ENCODE measurements around the gene EPB41L4B. TPM values are rescaled to one million over a fixed set of nuclear protein-coding genes. Genes with fewer than 3 reads are reported as not detected.

The EPB41L4B gene
- total RNA-seq, 4 donors from 2014 or later, result under 0.01 to 3.9 (median 1.5) TPM

DNA sequence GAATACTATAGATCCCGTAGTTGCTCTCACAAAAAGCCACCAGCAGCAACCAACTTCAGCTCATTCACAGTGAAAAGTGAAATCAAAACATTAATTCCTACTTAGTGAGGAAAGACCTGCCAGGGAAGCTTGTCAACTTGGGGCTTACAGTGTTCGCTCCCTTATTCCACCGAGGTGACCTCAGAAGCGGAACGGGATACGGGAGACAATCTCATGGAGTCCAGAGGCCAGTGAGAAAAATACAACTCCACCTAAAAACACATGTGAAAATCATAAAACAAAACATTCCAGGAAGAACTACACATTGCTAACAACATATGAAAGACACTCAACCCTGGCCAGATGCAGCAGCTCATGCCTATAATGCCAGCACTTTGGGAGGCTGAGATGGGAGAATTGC lies 11.6 kb downstream of the EPB41L4B start:
- intact Hi-C loops (cut with DNase I; ENCODE audit: low total_unique reads), result no loop called here
- no peak for DNase-seq
- Histone ChIP-seq H3K4me3 (no peak overlapping the region), H3K4me1 (no peaks in the 10 kb centered on the region), H3K9me3 (no peaks in the 10 kb centered on the region), H3K27me3 (no peaks in the 10 kb centered on the region), H3K27ac (no peak overlapping the region), H3K36me3 (no peaks in the 10 kb centered on the region)
- TF ChIP-seq, protein P1, sequence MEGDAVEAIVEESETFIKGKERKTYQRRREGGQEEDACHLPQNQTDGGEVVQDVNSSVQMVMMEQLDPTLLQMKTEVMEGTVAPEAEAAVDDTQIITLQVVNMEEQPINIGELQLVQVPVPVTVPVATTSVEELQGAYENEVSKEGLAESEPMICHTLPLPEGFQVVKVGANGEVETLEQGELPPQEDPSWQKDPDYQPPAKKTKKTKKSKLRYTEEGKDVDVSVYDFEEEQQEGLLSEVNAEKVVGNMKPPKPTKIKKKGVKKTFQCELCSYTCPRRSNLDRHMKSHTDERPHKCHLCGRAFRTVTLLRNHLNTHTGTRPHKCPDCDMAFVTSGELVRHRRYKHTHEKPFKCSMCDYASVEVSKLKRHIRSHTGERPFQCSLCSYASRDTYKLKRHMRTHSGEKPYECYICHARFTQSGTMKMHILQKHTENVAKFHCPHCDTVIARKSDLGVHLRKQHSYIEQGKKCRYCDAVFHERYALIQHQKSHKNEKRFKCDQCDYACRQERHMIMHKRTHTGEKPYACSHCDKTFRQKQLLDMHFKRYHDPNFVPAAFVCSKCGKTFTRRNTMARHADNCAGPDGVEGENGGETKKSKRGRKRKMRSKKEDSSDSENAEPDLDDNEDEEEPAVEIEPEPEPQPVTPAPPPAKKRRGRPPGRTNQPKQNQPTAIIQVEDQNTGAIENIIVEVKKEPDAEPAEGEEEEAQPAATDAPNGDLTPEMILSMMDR (IDR thresholded peaks at IDR 0.05), result no peak
- no peak for TF ChIP-seq POLR2A (IDR thresholded peaks at IDR 0.05)

DNA sequence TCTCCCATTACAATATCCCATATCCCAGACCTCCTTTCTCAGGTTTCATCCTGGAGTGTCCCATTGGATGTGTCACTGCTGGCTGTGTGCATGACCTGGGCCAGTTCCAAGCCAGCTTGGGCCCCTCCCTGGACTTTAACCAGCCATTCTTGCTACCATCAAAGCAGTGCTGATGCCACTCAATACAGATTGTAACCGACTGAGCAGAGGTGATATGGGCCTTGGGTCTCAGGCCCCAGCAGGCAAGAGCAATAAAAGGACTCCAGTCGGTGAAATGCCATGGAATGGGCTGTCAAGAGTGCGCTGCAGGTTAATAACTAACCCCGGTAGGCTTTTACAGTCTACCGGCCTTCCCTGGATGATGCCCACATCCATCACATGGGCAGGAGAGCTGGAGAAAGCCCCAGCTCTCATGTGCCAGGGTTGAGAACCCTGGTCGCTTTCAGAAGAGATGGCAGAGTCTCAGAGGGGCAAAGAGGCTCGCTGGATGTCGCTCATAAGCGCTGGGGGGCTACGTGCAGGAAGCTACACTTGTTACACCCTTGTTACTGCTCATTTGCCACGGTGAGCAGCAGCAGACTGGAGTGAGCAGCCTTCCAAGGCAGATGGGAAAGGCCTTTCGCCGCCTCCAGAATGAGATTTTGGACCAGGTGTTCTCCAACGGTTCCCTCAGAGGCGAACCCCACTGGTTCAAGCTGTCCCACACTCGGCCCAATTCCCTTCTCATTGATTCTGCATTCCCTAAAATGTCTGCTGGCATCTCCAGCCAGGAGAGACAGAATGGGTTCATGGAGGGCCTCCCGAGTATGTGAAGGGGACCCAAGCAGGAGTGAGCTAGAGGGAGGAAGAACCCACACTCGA lies 13.2 kb downstream of the EPB41L4B start:
- H3K27me3 ChIP-seq, result no peaks in the 10 kb centered on the region
- TF ChIP-seq POLR2A (IDR thresholded peaks at IDR 0.05), result no peak
- TF ChIP-seq, protein P1 (IDR thresholded peaks at IDR 0.05), result no peak
- no peak for DNase-seq
- H3K9me3 ChIP-seq, result no peaks in the 10 kb centered on the region
- intact Hi-C loops (cut with DNase I; ENCODE audit: low total_unique reads), result no loop called here
- no peak overlapping the region for H3K4me3 ChIP-seq
- H3K27ac ChIP-seq, result no peak overlapping the region
- no peaks in the 10 kb centered on the region for H3K4me1 ChIP-seq
- no peaks in the 10 kb centered on the region for H3K36me3 ChIP-seq

DNA sequence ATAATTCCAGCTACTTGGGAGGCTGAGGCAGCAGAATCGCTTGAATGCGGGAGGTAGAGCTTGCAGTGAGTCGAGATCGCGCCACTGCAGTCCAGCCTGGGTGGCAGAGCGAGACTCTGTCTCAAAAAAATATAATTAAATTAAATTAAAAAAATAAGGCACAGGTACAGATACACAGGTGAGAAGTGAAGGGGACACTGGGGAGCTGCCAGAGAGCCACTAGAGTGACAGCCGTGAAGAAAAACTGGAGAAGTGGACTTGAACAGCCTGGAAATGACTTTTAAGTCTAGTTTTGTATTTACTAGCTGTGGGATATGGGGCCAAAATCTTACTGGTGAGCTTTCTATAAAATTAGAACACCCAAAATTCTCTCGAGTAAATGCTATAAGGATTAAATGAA lies 15.1 kb downstream of the EPB41L4B start:
- no peak for DNase-seq
- no peaks in the 10 kb centered on the region for H3K9me3 ChIP-seq
- H3K4me3 ChIP-seq, result no peak overlapping the region
- H3K27ac ChIP-seq, result no peak overlapping the region
- TF ChIP-seq POLR2A (IDR thresholded peaks at IDR 0.05), result no peak
- TF ChIP-seq, protein P1 (IDR thresholded peaks at IDR 0.05), result no peak
- H3K4me1 ChIP-seq, result no peaks in the 10 kb centered on the region
- no peaks in the 10 kb centered on the region for H3K27me3 ChIP-seq
- H3K36me3 ChIP-seq, result no peaks in the 10 kb centered on the region
- intact Hi-C loops (cut with DNase I; ENCODE audit: low total_unique reads), result no loop called here

DNA sequence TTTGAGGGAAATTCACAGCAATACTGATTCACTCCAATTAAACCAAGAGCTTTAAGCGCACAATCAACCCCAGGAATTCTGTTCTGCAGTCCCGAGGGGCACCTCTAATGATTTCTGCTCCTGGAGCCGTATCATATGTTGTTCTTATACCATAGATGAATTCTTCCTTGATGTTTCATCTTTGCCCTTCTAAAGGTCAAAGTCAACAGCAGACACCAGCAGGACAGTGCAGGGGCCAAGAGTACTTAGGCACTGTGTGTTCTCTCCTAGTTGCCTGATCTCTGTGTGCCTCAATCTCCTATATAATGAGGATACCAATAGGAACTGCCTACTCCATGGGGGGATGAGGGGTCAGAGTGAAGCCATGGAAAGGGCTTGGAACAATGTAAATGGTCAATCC lies 16.5 kb downstream of the EPB41L4B start:
- TF ChIP-seq, protein P1 (IDR thresholded peaks at IDR 0.05), result no peak
- no peak for TF ChIP-seq POLR2A (IDR thresholded peaks at IDR 0.05)
- intact Hi-C loops (cut with DNase I; ENCODE audit: low total_unique reads), result no loop called here
- no peaks in the 10 kb centered on the region for H3K9me3 ChIP-seq
- H3K4me1 ChIP-seq, result no peaks in the 10 kb centered on the region
- no peaks in the 10 kb centered on the region for H3K27me3 ChIP-seq
- no peak overlapping the region for H3K27ac ChIP-seq
- H3K4me3 ChIP-seq, result no peak overlapping the region
- DNase-seq, result no peak
- H3K36me3 ChIP-seq, result no peaks in the 10 kb centered on the region

DNA sequence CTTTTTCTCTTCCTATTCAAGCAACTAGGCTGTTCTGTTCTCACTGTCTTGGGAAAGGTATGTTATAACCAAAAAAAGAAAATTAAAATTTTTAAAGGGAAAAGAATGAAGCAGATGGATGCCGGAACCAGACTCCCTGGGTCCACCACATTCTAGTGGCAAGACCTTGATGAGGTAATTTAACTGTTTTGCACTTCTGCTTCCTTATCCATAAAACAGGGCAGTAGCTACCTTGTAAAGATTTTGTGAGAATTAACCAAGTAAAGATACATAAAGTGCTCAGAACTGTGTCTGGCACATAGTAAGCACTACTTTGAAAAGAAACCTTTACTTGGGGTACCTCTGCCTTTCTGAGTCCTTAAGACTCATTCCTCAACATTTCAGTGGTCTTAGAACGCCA lies 17.0 kb downstream of the EPB41L4B start:
- H3K4me3 ChIP-seq, result no peak overlapping the region
- no peak for DNase-seq
- TF ChIP-seq, protein P1 (IDR thresholded peaks at IDR 0.05), result no peak
- no peak for TF ChIP-seq POLR2A (IDR thresholded peaks at IDR 0.05)
- H3K4me1 ChIP-seq, result no peaks in the 10 kb centered on the region
- intact Hi-C loops (cut with DNase I; ENCODE audit: low total_unique reads), result no loop called here
- H3K9me3 ChIP-seq, result no peaks in the 10 kb centered on the region
- no peaks in the 10 kb centered on the region for H3K36me3 ChIP-seq
- H3K27me3 ChIP-seq, result no peaks in the 10 kb centered on the region
- H3K27ac ChIP-seq, result no peak overlapping the region
